ENCODE results near the gene SNX8.

SNX8 gene

DNA sequence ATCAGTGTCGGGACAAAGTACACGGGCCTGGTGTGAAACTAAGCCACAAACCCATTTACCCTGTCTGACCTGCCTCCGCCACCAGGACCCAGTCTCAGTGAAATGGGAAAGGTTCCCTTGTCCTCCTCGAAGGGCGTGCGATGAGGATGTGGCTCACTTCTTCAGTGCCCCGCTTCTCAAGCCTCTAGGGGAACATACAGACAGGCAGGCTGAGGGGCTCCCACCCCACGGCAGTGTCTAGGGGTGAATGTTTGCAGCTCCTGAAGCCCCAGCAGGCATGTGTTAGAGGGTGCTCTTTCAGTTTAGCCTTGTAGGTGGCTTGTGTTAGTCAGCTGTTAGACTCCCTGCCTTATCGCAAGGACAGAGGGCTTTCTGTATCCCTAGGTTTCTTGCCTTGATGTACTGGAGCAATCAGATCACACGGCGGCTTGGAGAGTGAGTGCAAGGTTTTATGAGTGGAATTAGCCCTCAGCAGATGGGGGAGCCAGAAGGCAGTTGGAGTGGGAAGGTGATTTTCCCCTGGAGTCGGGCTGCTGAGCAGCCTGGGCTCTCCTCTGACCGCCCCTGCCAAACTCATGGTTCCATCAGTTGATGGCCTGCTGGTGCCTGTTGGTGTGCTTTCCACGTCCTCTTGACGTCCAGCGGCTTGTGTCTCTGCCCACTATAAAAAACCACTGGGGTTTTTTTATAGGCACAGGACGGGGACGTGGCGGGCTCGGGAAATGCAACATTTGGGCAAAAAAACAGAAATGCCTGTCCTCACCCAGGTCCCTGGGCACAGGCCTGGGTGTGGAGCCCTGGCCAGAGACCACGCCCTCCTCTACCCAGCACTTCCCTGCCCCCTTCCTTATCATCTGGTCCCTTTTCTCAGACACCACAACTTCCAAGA lies 71.5 kb downstream of the SNX8 start:
- peak; percentile 32 to 54 (median 44) for DNase-seq

- DNase-seq: peak; percentile 87 to 94 (median 91)
These were observed 72.4 kb downstream of the SNX8 start, which contains the start of the genes MRM2 and NUDT1 for GRCh38 chr7:2241580-2242540. Gene MRM2, minus strand, starts transcription at chr7:2242205. Its CDS starts 36 bp downstream, at chr7:2242169. Gene NUDT1, plus strand, starts transcription at chr7:2242226. Its CDS starts 2,349 bp downstream, at chr7:2244575.

GRCh38 chr7:2239242-2239641 lies 75.0 kb downstream of the SNX8 start:
- no peak for DNase-seq

DNA sequence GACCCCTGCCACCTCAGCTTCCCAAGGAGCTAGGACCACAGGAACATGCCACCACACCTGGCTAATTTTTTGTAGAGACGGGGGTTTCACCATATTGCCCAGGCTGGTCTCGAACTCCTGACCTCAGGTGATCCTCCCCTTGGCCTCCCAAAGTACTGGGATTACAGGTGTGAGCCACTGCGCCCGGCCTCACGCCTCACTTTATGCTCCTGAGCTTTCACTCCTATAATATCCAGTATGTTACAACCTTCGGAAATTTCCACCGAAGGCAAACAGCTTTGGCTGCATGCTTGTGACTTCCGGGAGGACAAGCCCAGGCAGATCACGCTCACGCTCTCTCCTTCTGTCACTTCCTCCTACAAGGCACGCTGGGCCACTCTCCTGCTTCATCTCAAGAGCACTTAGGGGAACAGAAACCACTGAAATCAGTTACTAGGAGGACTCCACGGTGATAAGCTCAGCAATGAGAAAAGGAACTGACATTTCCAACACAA lies 77.1 kb downstream of the SNX8 start:
- peak; percentile 92 to 97 (median 96) for DNase-seq

GRCh38 chr7:2233926-2234325 lies 80.3 kb downstream of the SNX8 start:
- DNase-seq: no peak

- peak; percentile 91 to 97 (median 94) for DNase-seq
These were observed 81.3 kb downstream of the SNX8 start, which contains the start of gene MAD1L1 for GRCh38 chr7:2232766-2233520. Gene MAD1L1, minus strand, starts transcription at chr7:2232945. Its CDS starts 2,812 bp downstream, at chr7:2230133.

DNA sequence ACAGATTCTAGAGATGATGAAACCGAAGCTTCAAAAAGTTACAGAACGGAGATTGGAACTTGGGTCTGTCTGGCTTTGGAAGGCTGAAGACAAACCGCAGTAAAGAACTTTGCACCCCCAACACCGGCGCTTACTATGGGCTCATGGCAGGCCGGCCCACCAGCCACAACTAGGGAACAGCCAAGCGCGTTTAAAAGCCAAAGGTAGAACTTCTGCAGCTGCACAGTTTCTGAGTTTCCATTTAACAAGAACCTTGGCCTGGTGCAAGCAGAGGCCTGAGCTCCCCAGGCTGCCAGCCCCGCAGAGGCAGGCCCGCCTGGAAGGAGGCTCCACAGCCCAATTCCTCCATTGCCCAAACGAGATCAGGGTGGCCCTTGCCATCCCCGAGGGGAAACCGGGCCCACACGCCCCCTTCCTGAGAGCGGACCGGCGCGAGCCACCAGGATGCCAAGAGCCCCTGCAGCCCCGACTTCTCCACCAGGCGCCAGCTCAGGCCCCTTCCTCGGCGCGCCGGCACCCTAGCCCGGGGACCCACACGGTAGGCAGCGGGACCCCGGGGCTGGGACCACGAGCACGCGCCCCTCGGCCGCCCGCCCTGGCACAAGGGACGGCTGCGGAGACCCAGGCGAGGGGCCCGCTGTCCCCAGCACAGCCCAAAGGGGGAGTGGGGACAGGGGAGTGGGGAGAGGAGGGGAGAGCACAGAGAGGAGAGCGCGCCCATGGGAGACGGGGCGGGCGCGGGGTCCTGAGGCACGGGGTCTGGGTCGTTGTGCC lies 82.1 kb downstream of the SNX8 start:
- peak; percentile 33 to 57 (median 38) for DNase-seq

GRCh38 chr7:2230882-2231281 lies 83.4 kb downstream of the SNX8 start:
- no peak for DNase-seq

DNA sequence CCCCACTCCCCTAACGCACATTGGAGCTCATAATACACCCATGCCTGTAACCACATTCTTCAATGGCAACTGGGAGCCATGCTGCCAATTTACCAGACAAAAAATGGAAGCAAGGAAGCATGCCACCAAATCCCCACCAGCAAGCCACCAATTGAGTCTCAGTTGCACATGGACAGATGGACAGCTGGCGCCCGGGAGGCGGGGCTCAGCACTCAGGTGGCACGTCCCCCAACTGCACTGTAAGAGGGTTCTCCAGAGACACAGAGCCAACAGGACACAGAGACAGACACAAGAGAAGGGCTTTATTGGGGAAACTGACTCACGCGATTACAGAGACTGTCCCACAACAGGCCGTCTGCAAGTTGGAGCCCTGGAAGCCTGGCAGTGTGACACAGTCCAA lies 84.0 kb downstream of the SNX8 start:
- DNase-seq: no peak

- no peak for DNase-seq
These were observed 84.8 kb downstream of the SNX8 start for GRCh38 chr7:2229467-2229866.

GRCh38 chr7:2228921-2229320 lies 85.3 kb downstream of the SNX8 start:
- no peak for DNase-seq

GRCh38 chr7:2227699-2228098 lies 86.5 kb downstream of the SNX8 start:
- no peak for DNase-seq

DNA sequence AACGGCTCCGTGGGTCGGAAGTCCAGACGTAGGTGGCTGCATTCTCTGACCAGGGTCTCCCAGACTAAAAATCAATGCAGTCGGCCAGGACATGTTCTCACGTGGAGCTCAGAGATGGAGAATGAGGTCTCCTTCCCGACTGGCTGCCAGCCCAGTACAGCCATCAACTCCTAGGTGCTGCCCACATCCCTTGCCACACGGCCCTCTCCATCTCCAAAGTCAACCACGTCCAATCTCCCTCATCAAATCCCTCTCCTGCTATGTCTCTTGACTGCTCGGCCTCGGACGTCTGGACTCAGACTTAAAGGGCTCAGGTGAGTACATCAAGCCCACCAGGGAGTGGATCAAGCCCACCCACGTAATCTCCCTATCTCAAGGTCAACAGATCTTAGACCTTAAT lies 88.4 kb downstream of the SNX8 start:
- no peak for DNase-seq

DNA sequence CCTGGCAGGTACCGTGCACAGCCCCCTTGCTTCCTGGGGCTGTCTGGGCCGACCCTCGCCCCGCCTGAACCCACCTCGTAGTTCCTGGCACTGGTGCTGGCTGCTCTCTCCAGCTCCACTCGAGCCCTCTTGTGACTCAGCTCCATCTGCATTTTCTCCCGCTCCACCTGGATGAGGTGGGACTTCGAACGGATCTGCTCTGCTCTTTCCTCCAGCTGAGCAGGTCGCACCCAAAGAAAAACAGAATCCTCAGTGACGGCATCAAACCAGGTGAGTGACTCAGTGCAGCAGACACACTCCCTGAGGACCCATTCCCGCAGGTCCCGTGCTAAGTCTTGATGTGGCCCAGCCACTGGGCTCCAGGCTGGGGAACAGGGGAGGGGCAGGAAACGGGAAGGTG lies 88.9 kb downstream of the SNX8 start:
- no peak for DNase-seq

DNA sequence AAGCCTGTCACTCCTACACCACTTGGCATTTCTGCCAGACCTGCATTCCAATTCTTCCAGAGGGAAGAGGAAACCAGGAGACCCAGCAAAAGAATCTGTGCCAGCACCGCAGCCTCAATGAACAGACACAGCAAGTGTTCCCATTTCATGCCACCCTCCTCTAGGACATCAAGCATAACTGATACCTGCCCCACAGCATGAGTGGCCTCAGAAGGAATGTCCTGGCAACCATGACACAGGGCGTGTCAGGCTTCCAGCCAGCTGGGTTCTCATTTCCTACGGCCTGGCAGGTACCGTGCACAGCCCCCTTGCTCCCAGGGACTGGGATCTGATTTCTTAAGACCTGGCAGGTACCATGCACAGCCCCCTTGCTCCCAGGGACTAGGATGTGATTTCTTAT lies 89.3 kb downstream of the SNX8 start:
- no peak for DNase-seq

GRCh38 chr7:2224491-2224928 lies 89.7 kb downstream of the SNX8 start:
- no peak for DNase-seq

DNA sequence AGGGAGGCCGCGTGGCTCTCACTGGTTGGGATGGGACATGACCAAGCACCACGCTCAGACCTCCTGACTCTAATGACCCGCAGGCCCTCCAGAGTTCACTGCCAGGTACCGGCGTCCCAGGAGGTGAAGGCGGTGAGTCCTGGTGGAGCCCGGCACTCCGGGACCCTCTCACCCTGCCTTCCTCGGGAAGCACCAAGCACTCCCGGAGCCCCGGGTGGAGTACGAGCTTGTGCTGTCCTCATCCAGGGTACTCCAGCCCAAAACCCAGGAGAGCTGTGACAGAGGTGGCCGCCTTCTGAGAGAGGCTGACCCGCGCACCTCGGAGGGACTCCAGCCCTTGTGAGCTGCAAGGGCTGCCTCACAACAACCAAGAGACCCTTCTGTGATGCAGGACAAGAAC lies 90.9 kb downstream of the SNX8 start:
- no peak for DNase-seq

GRCh38 chr7:2222516-2222915 lies 91.7 kb downstream of the SNX8 start:
- DNase-seq: no peak

- no peak for DNase-seq
These were observed 93.3 kb downstream of the SNX8 start for GRCh38 chr7:2220954-2221353.

DNA sequence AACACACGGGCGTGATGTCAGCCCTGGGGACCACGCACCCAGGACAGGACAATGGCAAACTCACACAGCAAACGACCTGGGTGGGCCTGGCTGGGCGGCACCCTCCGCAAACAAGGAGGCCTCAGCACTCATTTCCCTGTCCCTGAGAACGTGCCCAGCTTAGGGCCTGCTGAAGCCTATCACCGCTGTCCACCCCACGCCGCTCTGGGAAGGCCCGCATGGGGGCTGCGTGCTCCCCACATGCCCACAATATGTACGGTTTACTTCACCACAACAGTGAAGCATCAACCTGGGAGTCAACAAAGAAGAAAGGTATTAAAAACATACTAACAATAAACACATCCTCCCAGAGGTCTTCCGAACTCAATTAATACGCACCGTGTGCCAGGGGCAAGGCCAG lies 93.7 kb downstream of the SNX8 start:
- DNase-seq: no peak

- no peak for DNase-seq
These were observed 94.2 kb downstream of the SNX8 start for GRCh38 chr7:2220030-2220429.
